Stimulated activated CD8-positive, alpha-beta memory T cell treated with anti-CD3 and anti-CD28 coated beads, Interleukin-15, amount 100 ng/mL, for 24 hours (primary cell): ENCODE measurements around the gene ABO.
"Not testable (repeated sequence)": the region's sequence is repeated elsewhere in the genome, so short reads cannot be mapped to it uniquely, and the experiment has no call there.

Source experiments
- DNase-seq: peaks from one replicate; pipeline ENCODE4 v3.0.0-alpha.2; 2020; ENCODE audit warnings: low read depth

Gene ABO

GRCh38 chr9:133275105-133276000, at the start of gene ABO:
TSS of gene ABO (minus strand) at chr9:133275201.
- no peak for DNase-seq

- DNase-seq, result no peak
Measured at GRCh38 chr9:133323991-133324703, 49.1 kb upstream of the ABO start.

- no peak for DNase-seq
Measured at GRCh38 chr9:133323211-133323610, 48.2 kb upstream of the ABO start.

GRCh38 chr9:133322701-133323100, 47.7 kb upstream of the ABO start:
- no peak for DNase-seq

GRCh38 chr9:133321411-133321935, 46.5 kb upstream of the ABO start:
- no peak for DNase-seq

- DNase-seq, result no peak
Measured at GRCh38 chr9:133320421-133320881, 45.5 kb upstream of the ABO start.

- not testable (repeated sequence) for DNase-seq
Measured at GRCh38 chr9:133317551-133317950, 42.5 kb upstream of the ABO start.

- DNase-seq, result no peak
Measured at GRCh38 chr9:133315997-133316396, 41.0 kb upstream of the ABO start.

GRCh38 chr9:133309608-133310007, 34.6 kb upstream of the ABO start:
- no peak for DNase-seq

- DNase-seq, result no peak
Measured at GRCh38 chr9:133307301-133307700, 32.3 kb upstream of the ABO start.

GRCh38 chr9:133306242-133307204, 31.5 kb upstream of the ABO start:
- DNase-seq, result no peak

GRCh38 chr9:133305731-133306130, 30.7 kb upstream of the ABO start:
- DNase-seq, result no peak

- no peak for DNase-seq
Measured at GRCh38 chr9:133304477-133305377, 29.7 kb upstream of the ABO start.

- DNase-seq, result no peak
Measured at GRCh38 chr9:133304158-133304470, 29.1 kb upstream of the ABO start.

- DNase-seq, result no peak
Measured at GRCh38 chr9:133303266-133304157, 28.5 kb upstream of the ABO start.

GRCh38 chr9:133301253-133302230, 26.5 kb upstream of the ABO start:
- no peak for DNase-seq

- DNase-seq, result not testable (repeated sequence)
Measured at GRCh38 chr9:133299996-133300395, 25.0 kb upstream of the ABO start.

GRCh38 chr9:133294257-133294656, 19.3 kb upstream of the ABO start:
- DNase-seq, result no peak
